ENCODE results near the gene CHFR.
"Not testable (repeated sequence)": the region's sequence is repeated elsewhere in the genome, so short reads cannot be mapped to it uniquely, and the experiment has no call there.

- TF ChIP-seq, protein P1, sequence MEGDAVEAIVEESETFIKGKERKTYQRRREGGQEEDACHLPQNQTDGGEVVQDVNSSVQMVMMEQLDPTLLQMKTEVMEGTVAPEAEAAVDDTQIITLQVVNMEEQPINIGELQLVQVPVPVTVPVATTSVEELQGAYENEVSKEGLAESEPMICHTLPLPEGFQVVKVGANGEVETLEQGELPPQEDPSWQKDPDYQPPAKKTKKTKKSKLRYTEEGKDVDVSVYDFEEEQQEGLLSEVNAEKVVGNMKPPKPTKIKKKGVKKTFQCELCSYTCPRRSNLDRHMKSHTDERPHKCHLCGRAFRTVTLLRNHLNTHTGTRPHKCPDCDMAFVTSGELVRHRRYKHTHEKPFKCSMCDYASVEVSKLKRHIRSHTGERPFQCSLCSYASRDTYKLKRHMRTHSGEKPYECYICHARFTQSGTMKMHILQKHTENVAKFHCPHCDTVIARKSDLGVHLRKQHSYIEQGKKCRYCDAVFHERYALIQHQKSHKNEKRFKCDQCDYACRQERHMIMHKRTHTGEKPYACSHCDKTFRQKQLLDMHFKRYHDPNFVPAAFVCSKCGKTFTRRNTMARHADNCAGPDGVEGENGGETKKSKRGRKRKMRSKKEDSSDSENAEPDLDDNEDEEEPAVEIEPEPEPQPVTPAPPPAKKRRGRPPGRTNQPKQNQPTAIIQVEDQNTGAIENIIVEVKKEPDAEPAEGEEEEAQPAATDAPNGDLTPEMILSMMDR (IDR thresholded peaks at IDR 0.05), result not testable (repeated sequence)
- not testable (repeated sequence) for TF ChIP-seq POLR2A (IDR thresholded peaks at IDR 0.05)
Observed at GRCh38 chr12:132844681-132845080, 42.7 kb downstream of the CHFR start.

Data from vagina (tissue), 2 donors.